ENCODE measurements around the gene PAM.

PAM gene

DNA sequence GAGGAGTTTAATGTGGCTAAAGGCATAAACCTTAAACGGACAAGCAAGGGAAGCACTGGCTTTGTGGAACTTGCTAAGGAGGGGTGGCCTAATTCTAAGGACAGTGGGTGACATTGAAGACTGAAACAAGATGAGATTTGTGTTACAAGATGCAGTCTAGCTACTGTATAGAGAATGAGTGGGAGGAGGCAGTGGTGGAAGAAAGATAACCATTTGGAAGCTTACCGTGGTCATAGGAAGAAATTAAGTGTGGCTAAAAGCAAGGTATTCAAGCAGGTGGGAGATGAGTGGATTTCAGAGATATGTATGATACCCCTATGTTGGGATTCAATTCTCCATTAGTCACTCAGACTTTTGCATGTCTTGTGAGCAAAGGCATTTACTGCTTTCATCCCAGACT lies 4.6 kb downstream of the PAM start:
- TF ChIP-seq, protein P1, sequence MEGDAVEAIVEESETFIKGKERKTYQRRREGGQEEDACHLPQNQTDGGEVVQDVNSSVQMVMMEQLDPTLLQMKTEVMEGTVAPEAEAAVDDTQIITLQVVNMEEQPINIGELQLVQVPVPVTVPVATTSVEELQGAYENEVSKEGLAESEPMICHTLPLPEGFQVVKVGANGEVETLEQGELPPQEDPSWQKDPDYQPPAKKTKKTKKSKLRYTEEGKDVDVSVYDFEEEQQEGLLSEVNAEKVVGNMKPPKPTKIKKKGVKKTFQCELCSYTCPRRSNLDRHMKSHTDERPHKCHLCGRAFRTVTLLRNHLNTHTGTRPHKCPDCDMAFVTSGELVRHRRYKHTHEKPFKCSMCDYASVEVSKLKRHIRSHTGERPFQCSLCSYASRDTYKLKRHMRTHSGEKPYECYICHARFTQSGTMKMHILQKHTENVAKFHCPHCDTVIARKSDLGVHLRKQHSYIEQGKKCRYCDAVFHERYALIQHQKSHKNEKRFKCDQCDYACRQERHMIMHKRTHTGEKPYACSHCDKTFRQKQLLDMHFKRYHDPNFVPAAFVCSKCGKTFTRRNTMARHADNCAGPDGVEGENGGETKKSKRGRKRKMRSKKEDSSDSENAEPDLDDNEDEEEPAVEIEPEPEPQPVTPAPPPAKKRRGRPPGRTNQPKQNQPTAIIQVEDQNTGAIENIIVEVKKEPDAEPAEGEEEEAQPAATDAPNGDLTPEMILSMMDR (IDR thresholded peaks at IDR 0.05; ENCODE audit: borderline replicate concordance, control extremely low read depth, extremely low read depth, insufficient read depth, missing control alignments): no peak
- no peak for DNase-seq (ENCODE audit: low spot score)
- in situ Hi-C loops (cut with MboI; ENCODE audit: low sequenced_read_pairs, unreplicated experiment): no loop called here

DNA sequence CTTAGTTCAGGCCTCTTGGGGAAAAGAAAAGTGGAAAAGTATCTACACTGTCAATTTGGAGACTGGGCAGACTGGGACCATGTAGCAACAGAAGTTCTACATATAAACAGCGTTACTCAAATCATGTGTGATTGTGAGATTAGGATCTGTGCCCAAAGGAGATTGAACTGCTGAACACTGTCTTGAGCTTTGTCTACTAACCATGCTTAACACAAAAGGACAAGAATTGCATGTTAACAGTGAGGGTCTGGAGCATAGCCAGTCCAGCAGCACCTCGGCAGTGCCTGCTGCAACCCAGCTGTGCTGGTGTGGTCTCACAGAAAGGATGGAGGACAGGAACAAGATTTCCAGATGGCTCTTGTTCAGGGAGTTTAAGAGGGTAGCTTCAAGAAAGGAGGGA lies 5.7 kb downstream of the PAM start:
- no peak for DNase-seq (ENCODE audit: low spot score)
- in situ Hi-C loops (cut with MboI; ENCODE audit: low sequenced_read_pairs, unreplicated experiment): no loop called here
- TF ChIP-seq, protein P1 (IDR thresholded peaks at IDR 0.05; ENCODE audit: borderline replicate concordance, control extremely low read depth, extremely low read depth, insufficient read depth, missing control alignments): no peak

DNA sequence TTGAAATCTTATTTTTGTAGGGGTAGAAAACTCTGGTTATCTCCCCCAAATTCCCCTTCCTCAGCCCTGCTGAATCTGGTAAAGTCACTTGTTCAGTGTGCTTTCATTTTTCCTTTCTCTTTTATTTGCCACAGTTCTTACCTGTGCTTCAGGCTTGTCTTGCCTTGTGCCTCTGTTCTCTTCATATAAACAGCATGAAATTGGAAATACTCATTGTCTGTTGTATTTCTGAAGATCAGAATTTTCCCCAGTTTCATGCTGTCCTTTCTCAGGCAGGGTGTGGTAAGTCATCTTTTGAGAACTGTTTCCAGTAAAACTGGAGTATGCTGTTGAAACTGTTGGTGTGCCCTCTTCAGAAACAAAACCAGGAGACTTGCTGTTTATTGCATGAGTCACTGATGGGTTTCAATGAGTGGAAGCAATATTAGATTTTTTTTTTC lies 7.0 kb downstream of the PAM start:
- no peak for DNase-seq (ENCODE audit: low spot score)
- in situ Hi-C loops (cut with MboI; ENCODE audit: low sequenced_read_pairs, unreplicated experiment): no loop called here
- TF ChIP-seq, protein P1 (IDR thresholded peaks at IDR 0.05; ENCODE audit: borderline replicate concordance, control extremely low read depth, extremely low read depth, insufficient read depth, missing control alignments): no peak

DNA sequence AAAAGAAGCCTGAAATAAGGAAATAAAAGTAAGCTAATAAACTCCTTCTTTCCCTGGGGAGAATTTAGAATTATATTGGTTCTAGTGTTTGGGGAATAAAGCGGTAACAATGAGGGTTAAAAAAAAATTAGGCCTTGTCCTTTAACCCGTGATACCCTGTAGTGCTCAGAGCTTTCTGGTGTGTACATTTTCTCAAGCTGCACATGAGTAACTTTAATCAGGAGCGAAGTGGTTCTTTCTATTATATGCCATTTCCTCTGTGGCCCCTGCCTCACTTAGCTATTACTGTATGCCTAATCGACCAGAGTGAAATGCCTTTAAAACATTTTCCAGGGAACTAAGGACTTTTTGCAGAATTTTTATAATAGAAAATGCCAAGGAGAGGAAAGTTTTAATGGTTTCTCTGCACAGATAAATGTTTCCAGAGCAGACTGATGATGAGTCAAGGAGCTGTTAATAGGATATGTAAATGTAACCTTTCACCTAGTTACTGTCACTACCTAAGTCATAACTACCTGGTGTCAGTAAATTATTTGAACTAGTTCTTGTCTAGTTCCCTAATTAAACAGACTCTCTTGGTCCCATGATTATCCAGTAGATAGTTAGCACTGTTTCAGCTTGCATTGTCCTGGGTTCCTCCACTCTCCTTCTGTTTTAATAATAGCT lies 7.6 kb downstream of the PAM start:
- in situ Hi-C loops (cut with MboI; ENCODE audit: low sequenced_read_pairs, unreplicated experiment): no loop called here
- no peak for DNase-seq (ENCODE audit: low spot score)
- TF ChIP-seq, protein P1 (IDR thresholded peaks at IDR 0.05; ENCODE audit: borderline replicate concordance, control extremely low read depth, extremely low read depth, insufficient read depth, missing control alignments): no peak

DNA sequence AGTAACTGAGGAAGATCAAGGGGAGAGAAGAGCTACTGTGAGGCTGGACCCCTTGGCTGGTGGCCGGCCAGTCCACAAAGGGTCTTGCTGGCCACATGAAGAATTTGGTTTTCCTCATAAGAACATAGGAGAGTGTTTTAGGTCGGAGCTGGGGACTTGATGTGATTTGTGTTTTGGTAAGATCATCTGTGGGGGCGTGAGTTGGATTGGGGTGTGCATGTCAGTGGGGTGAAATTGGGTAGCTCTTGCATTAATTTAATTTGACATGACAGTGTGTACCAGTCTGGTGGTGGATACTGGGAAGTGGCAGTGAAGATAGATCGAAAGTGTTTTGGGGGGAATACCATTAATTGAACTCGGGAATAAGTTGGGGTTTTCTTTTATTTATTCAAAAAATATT lies 8.6 kb downstream of the PAM start:
- no peak for DNase-seq (ENCODE audit: low spot score)
- TF ChIP-seq, protein P1 (IDR thresholded peaks at IDR 0.05; ENCODE audit: borderline replicate concordance, control extremely low read depth, extremely low read depth, insufficient read depth, missing control alignments): no peak
- in situ Hi-C loops (cut with MboI; ENCODE audit: low sequenced_read_pairs, unreplicated experiment): no loop called here

DNA sequence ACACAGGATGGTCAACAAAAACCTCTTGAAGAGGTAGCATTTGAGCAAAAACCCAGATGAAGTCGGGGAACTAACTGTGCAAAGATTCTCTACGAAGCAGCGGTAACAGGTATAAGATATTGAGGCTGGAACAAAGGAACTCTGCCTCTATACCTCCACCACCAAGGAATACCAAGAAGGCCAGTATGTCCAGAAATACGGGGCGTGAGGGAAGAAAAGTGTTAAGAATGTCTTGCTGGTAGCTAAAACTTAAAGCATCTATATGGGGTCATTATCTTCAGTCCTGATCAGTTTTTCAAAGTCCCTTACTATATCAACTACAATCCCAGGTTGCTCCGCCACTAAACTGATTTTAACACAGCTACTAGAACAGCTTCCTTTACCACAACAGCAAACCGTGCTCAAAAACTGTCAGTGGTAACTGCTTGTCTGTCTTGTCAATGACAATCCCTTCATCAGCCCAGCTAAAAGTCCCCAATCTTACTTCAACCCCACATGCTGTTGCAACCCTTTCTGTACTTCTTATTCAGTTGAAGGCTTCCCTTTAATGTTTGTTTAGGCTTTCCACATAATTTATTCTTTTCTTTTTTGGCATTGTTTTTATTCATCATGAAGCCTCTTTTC lies 9.4 kb downstream of the PAM start:
- in situ Hi-C loops (cut with MboI; ENCODE audit: low sequenced_read_pairs, unreplicated experiment): no loop called here

More for the DNA sequence above, 9.4 kb downstream of the PAM start:
- no peak for DNase-seq (ENCODE audit: low spot score)
- TF ChIP-seq, protein P1 (IDR thresholded peaks at IDR 0.05; ENCODE audit: borderline replicate concordance, control extremely low read depth, extremely low read depth, insufficient read depth, missing control alignments): no peak

All from GM13976 (cell line).